HCT116 (cell line): ENCODE measurements around the gene IL6ST.

Source experiments
- CBX3 ChIP-seq: IDR thresholded peaks from 2 replicates; pipeline ENCODE4 v1.6.1; 2012; ENCODE audit warnings: low read depth
- CEBPB ChIP-seq: IDR thresholded peaks from 2 replicates; pipeline ENCODE4 v1.6.1; 2012; ENCODE audit warnings: low read depth
- CTCF ChIP-seq, 3 experiments: fragments of 200-600 bp in 1 of 3; sonication (generic) in 1 of 3; IDR thresholded peaks in 2 of 3; conservative IDR thresholded peaks in 1 of 3; 2 replicates each; pipeline ENCODE4 v1.5.1; 2012 to 2017; ENCODE audit warnings: low read depth in 2 of 3, low read length in 2 of 3, antibody characterized with exemption in 1 of 3, borderline replicate concordance in 1 of 3, control low read depth in 1 of 3, mild to moderate bottlenecking in 1 of 3, mixed read lengths in 1 of 3, mixed run types in 1 of 3, moderate library complexity in 1 of 3; ENCODE audit not compliant: insufficient read depth in 1 of 3
- EGR1 ChIP-seq: IDR thresholded peaks from 2 replicates; pipeline ENCODE4 v1.6.1; 2012; ENCODE audit warnings: low read depth
- EZH2phosphoT487 ChIP-seq: fragments of 200-600 bp; IDR thresholded peaks from 2 replicates; pipeline ENCODE4 v1.6.1; 2018; ENCODE audit warnings: antibody characterized with exemption, borderline replicate concordance
- TF ChIP-seq, protein P1 (sequence below): IDR thresholded peaks from 2 replicates; pipeline ENCODE4 v1.6.1; 2012

- no peak for TF ChIP-seq CTCF (IDR thresholded peaks at IDR 0.05 in 2 of 3, conservative IDR thresholded peaks at IDR 0.05 in 1 of 3; ENCODE audit: borderline replicate concordance in 1 of 3, insufficient read depth in 1 of 3, low read depth in 2 of 3, low read length in 2 of 3)
- TF ChIP-seq EGR1: no peak
- TF ChIP-seq CEBPB: no peak
- no peak for TF ChIP-seq CBX3
- no peak for TF ChIP-seq EZH2phosphoT487
- TF ChIP-seq, protein P1, sequence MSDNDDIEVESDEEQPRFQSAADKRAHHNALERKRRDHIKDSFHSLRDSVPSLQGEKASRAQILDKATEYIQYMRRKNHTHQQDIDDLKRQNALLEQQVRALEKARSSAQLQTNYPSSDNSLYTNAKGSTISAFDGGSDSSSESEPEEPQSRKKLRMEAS: no peak
Measured at GRCh38 chr5:55935371-55935770, 59.4 kb downstream of the IL6ST start.
